Nasal cavity respiratory epithelium epithelial cell of viscerocranial mucosa (primary cell): Measurements from ENCODE around the gene ARHGAP44. TPM values are rescaled to one million over a fixed set of nuclear protein-coding genes. Genes with fewer than 3 reads are reported as not detected.

Experiments
- total RNA-seq: library from RNA; depleted of rRNA; stranded (reverse); fragments of >200 nt; gene quantifications from 2 replicates; pipeline ENCODE4 v1.2.3, GENCODE V29; 2014

The ARHGAP44 gene, protein sequence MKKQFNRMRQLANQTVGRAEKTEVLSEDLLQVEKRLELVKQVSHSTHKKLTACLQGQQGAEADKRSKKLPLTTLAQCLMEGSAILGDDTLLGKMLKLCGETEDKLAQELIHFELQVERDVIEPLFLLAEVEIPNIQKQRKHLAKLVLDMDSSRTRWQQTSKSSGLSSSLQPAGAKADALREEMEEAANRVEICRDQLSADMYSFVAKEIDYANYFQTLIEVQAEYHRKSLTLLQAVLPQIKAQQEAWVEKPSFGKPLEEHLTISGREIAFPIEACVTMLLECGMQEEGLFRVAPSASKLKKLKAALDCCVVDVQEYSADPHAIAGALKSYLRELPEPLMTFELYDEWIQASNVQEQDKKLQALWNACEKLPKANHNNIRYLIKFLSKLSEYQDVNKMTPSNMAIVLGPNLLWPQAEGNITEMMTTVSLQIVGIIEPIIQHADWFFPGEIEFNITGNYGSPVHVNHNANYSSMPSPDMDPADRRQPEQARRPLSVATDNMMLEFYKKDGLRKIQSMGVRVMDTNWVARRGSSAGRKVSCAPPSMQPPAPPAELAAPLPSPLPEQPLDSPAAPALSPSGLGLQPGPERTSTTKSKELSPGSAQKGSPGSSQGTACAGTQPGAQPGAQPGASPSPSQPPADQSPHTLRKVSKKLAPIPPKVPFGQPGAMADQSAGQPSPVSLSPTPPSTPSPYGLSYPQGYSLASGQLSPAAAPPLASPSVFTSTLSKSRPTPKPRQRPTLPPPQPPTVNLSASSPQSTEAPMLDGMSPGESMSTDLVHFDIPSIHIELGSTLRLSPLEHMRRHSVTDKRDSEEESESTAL
- 0.34 and 4.1 TPM in 2 replicates for total RNA-seq

DNA sequence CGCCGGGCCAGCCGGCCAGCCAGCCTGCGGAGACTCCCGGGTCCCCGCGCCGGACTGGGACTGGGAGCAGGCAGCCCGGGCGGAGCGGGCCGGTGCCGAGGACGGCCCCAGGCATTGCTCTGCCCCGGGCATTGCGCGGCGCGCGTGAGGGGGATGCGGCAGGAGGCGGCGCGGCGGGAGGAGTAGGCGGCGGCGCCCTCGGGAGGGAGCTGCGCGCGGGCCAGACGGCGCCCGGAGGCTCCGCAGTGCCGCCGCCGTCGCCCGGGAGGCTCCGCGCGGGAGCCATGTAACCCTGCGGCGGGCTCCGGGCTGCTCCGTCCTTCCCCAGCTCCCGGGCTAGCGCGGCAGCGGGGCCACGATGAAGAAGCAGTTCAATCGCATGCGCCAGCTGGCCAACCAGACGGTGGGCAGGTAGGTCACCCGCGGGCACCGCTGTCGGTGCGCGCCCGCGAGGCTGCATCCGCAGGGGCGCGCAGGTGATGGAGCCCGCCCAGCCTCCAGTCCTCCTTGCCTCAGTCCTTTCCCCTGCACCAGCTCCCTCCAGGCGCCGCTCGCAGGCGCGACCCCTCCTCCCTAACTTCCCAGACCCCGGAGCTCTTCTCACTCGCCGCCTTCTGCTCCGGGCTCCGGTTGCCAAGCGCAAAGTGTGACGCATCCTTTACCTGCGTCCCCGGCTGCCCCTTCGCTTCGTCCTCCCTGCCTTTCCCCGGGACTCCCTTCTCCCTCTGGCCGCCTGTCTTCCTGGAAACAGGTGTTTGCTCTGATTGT lies at the start of gene ARHGAP44:
TSS of gene ARHGAP44 (plus strand) at position 18 of the 768 bp plus-strand sequence. CDS start at position 359, 341 bp downstream.

DNA sequence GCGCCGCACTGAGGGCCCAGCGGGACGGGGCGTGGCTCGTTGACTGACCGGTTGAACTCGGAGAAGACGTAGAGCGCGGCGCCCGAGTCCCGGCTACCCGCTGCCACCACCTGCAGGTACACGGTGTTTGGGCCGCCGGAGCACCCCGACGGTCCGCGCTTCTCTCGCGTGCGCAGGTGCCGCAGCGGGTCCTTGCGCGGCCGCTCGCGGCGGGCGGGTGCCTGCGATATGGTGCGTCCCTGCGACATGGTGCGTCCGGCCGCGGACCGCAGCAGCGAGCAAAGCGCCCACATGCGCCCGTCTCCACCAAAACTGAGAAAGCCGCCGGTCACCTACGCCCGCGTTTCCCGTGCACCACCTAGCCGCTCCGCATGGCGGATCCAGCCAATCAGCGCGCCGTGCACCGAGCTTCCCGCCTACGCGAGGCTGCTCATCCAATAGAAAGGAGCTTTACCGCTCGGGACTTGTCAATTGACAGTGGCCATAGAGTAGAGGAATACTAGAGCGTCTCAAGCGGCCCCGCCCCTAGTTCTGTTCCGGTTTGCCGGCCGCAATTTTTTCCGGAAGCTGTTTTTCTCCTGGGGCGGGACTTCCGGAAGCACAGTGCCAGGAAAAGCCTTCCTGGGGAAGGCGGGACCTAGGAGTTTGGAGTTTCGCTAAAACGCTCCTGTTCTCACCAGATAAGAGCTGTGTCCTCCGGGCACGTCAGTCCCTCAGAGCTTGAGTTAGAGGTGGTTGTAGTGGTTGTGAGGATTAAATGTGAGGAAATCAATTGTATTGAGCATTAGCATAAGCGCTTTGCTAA lies 228.6 kb downstream of the ARHGAP44 start, which contains the start of gene ELAC2:
TSS of gene ELAC2 (minus strand) at position 373 of the 805 bp plus-strand sequence. CDS start at position 293, 80 bp downstream.

Other genes with a start within 250 kb of the ARHGAP44 start
- not detected in 2 replicates for gene MYOCD, start 123.6 kb upstream of the ARHGAP44 start, total RNA-seq
- gene ELAC2, start 228.5 kb downstream of the ARHGAP44 start, total RNA-seq: 84.8 and 116 TPM in 2 replicates